Occipital lobe (tissue), 2 donors: ENCODE measurements around the gene LCP2. TPM values are rescaled to one million over a fixed set of nuclear protein-coding genes. Genes with fewer than 3 reads are reported as not detected.

Experiments
- DNase-seq: peaks from one replicate; lab custom pipeline; 2025; lab: John Stamatoyannopoulos, UW
- total RNA-seq: library from RNA; depleted of rRNA; stranded (reverse); fragments of >200 nt; gene quantifications from one replicate; pipeline ENCODE4 v1.2.3, GENCODE V29; 2014

The LCP2 gene
- total RNA-seq, 1 donor from 2014 or later = 1.4 TPM

DNA sequence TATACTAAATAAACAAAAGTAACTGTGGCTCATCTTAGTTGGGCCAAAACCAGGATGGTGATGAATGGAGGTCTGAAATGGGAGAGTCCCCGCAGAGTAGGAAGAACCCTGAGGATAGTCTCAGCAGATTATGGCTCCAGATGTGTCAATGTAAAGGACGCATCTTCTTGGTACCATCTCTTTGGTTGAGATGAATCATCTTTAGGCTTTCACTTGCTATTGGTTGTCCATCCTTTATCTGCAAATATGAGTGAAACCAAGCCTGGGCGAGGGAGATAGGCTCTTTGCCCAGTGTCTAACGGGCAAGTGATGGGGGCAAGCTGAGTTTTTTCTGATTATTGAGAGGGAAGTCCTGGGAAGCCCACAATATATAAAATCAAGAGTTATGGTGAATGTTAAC, 19.4 kb upstream of the LCP2 start:
- DNase-seq = no peak

DNA sequence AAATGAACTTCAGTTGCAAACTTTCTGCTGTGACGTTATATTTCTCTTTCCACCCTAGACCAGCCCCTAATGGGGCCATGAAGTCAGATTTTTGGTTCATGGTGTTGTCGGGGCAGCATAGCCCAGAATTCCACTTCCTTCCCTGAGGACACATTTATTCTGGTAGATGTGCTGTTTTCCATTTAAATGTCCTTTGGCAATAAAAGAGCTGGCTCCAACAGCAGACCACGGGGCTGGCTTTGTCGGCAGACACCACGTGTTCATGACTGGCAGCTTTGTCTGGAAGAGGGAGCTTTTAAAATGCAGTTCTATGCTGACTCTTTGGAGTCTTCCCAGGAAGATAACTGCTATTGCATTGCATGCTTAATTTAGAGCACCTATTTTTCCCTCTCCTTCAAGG, 17.6 kb upstream of the LCP2 start:
- peak; percentile 76 for DNase-seq

DNA sequence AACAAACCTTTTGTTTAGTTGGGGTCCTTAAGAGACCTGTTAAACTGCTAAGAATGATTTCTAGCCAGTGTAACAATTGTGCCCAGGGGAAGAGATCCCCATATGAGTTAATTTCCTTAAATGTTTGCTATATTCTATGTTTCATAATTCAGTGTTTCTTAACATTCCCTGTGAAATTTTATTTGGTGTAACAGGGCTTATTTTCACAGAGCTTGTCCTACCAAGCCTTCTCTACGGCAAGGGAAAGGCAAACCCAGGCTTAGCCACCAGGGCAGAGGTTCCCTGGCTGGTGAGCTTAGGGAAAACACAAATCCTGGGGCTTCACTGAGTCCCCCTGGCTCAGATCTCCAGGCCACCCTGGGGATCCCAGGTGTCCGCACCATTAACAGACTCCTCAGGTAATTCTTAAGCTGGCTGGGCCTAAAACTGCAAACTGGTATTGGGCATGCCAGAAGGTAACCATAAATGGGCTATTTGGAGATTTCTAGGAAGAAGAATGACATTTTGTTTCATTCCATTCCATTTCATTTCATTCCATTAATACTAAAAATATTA, 17.0 kb upstream of the LCP2 start:
- no peak for DNase-seq

DNA sequence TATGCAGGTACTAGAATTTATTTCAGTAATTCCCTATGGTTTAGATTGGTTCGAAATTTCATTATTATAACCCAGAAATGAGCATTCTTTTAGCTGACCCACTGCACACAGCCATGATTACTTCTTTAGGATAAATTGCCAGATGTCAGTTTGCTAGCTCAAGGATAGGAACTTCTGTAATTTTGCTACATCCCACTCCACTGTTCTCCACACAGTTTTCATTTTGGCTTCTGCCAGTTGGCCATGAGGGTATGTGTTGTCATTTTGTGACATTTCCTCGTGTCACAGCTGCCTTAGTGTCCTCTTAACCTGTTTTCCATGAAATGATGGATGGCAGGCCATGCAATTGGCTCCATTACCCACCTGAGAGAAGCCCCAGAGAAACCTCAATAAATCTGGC, 16.2 kb upstream of the LCP2 start:
- DNase-seq = no peak

DNA sequence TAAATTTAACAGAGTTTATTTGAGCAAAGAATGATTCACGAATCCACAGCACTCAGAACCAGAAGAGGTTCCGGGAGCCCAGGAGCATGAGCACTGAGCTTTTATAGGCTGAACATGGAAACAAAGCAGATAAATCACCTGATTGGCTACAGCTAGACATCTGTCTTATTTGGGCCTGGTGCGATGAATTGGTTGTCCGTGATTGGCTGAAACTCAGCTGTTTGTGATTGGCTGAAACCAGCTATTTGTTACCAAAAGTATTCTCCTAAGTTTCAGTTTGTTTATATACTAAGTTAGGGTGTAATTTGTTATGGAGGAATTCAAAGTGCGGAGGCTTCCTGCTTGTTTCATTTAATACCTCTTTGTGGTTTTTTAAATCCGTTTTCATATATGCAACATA, 15.8 kb upstream of the LCP2 start:
- no peak for DNase-seq

DNA sequence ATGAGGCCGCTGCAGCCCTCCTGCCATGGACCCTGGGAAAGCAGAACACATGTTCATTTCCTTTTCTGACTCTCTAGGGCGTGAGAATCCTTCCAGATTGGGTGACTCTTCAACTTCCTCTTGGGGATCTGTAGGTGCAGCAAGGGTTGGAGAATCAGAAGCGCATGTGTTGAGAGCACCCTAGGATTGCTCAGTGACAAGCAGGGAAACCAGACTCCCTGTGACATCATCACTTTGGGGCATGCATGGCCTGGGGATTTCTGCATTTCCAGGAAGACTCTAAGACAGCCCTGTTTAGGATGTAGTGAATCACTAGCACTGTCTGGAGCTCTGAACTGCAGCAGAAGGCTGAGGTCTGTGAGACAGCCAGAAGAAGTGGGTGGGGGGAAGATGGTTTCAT, 15.1 kb upstream of the LCP2 start:
- no peak for DNase-seq

DNA sequence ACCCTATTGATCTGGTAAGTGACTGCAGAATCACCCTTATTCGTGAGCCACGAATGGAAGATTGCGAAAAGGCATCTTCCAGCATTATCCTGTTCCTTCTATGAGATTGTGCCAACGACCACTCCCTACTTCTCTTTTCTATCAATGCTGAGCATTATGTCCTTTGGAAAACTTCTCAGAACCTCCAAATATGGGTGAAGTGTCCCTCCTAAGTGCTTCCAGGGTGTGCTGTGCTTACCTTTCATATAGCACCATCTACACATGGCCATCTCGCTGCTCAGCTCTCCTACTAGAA, 14.7 kb upstream of the LCP2 start:
- DNase-seq = no peak

DNA sequence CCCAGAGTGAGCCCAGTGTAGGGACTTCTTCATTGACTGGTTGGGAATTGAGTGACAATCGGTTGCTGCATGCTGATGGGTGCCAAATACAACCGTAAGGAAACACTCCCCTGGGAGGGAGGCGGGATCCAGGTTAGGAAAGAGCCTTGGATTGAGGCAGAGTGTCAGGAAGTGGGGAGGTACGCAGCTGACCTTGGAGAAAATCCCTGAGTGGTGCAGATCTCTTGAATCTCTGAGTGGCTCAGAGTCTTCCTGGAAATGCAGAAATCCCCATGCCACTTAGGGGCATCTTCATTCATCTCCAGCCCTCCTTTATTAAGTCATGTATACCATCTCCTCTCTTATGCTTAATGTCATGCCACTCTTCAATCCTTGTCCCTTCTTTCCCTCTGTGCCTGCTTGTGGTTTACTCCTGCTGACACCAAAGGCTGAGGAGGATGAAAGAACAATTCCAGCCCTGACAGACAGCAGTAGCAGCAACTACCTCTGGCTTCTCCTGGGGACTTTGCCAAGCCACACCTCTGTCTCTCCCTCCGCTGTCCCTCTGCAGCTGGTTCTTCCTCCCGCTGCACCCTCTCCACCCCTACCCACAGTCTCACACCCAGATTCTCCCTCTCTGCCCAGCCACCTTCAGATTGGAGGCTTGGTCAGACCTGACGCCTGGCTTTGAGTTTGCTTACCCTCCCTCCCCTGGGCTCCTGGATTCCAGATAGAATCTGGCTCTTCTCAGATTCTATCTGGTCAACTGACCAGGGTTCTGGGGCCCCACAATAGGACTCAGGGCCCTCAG, 14.1 kb upstream of the LCP2 start:
- DNase-seq = no peak

DNA sequence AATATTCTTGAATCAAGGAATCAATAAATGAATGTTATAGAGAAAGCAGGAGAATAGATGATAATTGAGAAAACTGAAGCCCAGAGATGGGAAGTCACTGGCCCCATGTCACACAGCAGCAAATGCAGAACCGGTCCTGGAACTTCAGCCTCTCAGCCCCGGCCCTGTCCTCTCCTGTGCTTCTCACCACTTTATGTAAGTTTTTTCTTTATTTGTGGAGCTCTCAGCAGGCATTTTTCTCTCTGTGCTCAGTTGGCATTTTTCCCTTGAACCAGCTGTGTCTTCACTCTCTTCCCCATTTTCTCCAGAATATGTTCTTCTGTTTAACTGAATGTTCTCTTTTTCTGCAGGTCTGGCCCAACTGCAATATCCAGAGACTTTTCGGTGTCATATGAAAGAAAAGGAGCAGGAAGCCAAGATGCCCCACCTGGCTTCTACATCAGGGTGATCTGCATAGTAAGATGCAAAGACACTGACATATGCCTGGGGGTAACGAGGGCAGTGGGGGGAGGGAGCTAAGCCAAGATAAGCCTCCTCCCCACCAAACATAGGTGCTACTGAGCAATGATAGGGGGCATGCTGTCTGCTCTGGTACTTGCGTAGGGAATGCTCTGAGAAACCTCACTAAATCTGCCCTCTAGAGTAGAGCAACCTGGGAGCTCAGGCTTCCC, 12.8 kb upstream of the LCP2 start:
- no peak for DNase-seq

DNA sequence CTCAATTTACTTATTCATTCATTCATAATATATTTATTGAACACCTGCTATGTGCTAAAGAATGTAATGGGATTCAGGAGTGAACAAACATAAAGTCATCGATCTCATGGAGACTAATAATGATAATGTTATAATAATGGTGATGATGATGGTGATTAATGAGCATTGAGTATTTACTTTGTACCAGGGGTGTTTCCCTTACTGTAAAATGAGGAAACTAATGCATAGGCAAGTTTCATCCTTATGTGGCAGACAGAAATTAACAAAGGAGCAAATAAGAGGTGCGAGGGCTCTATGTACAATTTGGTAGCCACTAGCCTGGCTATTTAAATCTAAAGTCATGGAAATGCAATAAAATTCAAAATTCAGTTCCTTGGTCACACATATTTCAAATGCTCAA, 11.1 kb upstream of the LCP2 start:
- DNase-seq = no peak

DNA sequence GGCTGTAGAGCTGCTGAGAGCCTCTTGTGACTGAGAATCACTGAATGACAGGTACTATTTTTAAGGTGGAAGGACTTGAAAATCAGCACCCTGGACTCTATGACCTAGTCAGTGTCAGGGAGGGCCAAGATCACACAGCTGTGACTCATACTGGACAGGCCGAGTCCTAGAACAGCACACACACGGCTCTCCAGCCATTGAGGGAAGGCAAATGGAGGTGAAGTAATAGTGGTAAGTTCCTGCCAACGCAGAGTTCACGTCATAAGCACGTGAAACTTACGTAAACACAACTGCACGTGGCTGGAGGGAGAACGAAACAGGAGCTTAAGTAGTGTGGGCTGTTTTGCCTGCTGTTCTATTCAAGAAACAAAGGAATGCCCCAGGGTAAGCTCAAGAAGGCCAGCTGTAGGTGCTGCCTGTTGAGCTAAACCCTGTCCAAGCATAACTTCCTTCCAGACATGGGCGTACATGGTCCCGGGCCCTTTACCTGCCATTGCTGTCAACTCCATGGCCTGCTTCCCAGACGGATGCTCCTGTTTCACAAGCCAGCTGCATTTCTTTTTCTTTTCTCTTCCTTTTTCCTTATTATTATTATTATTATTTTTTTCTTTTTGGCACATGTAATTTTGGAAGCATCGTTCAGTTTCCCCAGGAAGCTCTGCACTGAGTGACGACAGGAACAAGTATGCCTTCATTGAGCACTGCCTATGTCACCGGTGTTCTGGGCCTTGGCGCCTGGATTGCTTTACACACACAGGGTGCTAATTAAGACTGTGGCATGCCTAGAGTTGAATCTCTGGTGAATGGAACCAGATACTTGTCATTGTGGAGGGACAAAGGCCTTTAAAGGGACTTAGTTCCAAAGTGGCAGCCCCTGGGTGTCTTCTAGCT, 10.2 kb upstream of the LCP2 start:
- no peak for DNase-seq

DNA sequence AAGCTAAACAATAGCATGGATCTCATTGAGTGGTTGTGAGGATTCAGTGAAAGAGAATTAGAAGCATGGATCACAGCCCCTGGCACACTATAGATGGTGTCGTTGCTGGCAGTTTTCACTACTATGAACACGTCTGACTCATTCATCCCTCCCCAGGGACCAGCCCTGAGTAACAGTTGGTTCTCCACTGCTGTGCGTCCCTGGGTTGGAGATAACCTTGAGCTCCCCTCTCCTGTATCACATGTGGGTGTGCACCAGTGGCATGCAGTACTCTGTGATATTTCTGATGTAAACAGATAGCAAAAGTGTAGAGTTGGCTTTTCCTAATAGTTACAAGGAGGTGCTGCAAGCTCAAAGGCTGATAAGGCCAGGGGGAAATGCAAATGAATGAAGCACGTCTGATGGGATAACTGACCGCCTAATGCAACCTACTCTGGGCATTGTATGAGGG, 8.8 kb upstream of the LCP2 start:
- DNase-seq = no peak

DNA sequence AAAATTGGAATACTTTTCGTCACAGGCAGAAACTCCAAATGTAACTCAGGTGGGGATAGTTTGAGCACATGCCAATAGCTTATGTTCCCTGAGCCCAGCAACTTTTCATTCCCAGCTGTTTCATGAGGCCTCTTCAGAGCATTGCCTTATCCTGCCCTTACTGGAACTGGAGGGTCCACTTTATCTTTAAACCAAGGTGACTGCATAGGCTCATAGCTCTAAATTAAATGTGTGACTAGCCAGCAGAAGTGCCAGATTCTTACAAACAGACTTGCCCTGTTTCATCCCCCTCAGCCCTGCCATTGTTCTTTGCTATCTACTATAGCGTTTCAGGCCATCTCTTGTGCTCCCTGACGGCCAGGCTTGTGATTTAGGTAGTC, 8.1 kb upstream of the LCP2 start:
- no peak for DNase-seq

DNA sequence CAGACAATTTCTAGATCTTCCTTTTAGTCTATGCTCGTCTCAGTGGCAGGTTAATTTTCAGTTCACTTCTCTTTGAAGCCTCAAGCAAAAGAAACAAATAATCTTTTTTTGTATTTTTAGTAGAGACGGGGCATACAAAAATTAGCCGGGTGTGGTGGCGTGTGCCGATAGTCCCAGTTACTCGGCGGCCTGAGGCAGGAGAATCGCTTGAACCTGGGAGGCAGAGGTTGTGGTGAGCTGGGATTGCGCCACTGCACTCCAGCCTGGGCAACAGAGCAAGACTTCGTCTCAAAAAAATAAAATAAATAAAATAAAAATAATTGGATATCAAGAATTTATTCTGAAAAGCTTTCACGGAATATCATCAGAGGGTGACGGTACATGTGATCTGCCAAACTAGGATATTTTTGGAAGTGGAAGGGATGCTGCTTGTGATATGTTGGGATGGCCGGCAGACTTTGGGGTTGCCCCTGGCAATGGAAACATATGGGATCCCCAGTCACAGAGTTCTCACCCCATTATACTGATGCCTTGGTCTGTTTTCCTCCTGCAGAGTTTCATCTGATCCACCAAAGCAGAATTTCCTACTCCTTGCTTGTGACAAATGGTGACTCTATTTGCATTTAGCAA, 7.6 kb upstream of the LCP2 start:
- no peak for DNase-seq

DNA sequence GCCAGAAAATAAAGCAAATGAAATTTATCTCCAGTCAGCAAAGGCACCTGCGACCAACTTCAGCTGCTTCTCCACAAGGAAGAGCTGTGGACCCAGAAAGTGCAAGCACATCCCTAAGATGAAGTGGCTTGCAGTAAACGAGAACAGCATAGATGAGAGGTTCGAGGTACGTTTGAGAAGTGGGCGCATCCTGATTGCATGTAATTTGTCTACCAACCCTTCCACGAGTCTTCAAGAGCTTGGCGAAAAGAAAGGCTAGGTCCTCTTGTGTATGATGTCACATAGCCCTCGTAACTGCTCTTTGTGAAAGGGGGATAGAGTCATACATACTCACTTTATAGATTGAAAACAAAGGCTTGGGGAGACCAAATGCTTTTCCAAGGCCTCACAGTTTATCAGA, 6.0 kb upstream of the LCP2 start:
- DNase-seq = no peak

DNA sequence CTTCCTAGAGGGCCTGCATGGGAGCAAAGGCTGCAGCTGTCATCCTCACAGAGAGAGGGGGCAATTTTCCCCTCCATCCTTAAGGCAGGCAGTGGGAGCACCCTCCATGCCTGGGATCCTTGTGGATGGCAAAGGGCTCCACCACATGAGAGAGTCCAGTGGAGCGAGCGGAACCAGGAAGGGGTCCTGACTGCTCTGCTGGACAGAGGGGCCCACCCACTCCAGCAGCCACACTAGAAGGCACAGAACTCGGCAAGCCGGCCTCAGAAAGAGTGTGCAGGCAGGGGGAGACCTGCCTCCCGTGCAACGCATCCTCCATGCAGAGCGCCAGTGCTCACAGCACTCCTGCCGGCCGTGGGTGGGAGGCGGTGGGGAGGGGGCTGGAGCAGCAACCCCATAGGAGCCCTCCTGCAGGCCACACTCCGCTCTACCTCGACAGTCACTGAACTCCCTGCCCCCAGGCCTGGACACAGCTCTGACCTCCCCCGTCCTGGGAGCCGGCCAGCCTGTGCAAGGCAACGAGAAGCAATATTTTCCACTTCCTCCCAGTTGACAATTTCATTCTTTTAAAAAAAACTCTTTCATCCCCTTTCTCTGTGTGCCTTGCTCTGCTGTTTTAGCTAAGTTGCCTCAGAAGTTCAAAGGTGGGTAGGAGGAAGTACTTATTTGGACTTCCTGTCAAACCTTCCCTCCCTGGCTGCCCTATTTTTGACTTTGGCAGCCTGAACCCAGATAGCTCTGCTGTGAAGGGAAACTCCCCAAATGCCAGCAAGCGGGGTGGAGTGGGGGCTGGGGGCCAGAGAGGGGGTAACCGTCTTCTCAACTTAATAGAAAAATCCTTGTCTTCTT, 5.3 kb upstream of the LCP2 start:
- DNase-seq = no peak

DNA sequence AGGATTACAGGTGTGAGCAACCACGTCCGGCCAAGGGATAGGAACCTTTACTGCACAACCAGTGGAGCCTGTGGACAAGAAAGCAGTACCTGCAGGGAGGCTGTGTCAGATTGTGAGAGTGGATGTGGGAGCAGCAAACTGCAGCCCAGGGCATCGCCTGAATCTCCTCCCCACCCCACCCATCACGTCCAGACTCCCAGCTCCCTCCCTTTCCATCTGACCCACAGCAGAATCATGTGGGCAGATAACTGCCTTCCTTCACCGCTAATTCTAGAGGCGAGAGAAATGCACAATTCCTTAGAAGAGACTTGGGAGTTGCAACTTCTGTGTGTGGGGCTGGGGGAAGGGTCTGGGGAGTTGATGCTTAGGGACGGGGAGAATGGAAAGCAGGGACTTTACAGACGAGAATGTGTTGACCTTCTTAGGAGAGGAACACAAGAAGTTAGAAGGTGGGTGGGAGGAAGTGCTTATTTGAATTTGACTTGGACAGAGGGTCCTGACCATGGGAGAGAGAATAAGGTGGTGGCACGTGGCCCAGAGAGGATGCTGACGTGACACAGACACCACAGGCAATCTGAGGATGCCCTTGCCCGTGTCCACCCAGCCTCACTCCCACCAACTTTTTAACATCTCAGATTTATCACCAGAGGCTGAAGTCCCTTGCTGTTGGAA, 4.5 kb upstream of the LCP2 start:
- DNase-seq = no peak

DNA sequence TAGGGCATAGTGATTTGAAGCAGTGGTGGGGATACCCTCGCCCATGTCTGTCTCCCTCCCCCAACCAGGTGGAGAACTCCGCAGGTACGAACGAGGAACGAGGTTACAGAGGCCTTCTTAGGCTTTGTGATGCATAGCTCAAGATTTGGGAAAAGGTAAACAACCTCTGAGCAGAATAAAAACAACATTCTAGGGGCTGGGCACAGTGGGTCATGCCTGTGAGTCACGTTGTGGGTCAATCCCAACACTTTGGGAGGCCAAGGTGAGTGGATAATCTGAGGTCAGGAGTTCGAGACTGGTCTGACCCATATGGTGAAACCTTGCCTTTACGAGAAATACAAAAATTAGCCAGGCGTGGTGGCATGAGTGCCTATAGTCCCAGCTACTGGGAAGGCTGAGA, 3.6 kb upstream of the LCP2 start:
- DNase-seq = no peak

DNA sequence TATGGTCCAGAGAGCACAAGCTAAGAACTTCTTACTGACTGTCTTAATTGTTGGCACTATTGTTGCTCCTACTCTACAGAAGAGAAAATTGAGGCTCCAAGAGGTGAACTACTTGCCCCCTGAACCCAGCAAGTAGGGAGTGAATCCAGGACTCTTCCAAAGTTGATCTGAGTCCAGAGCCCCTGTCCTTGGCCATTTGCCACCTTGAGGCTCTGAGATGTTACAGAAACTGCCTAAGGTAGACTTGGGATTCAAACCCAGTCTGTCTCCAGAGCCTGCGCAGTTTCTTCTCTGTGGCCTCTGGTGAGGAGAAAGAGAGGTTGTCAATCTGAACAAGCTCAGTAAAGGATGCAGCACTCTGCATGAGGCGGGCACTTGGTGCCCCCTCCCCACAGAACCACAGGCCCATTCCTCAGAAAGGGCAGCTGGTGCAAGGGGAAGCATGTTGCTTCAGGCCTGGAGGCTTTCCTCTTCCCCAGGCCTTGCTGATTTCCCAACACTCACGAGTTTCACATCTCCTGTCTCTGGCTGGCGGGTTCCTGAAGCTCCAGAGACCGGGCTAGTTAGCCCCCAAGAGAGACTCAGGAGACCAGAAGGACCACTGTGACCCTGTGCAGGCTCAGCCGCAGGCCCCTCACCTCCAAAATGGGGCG, 2.9 kb upstream of the LCP2 start:
- no peak for DNase-seq
